Thyroid gland (tissue), 4 donors: ENCODE measurements around the gene C1orf122. TPM values are rescaled to one million over a fixed set of nuclear protein-coding genes. Genes with fewer than 3 reads are reported as not detected.
"Not testable (repeated sequence)": the region's sequence is repeated elsewhere in the genome, so short reads cannot be mapped to it uniquely, and the experiment has no call there.

ENCODE experiments used
- DNase-seq, 2 donors: peaks; one replicate each; pipeline ENCODE4 v3.0.0-alpha.2; 2019
- H3K27ac ChIP-seq, 3 donors: fragments of 200-600 bp; sonication (generic); 1 replicate in 2 of 3; 2 replicates in 1 of 3; pipeline ENCODE4 v1.5.1; 2016 to 2019; ENCODE audit warnings: mild to moderate bottlenecking in 1 of 3, moderate library complexity in 1 of 3
- H3K27me3 ChIP-seq: fragments of 200-600 bp; sonication (generic); one replicate; pipeline ENCODE4 v1.5.1; 2019
- H3K36me3 ChIP-seq, 2 donors: fragments of 200-600 bp; sonication (generic); one replicate each; pipeline ENCODE4 v1.5.1; 2016 to 2019
- H3K4me1 ChIP-seq, 2 donors: fragments of 200-600 bp; sonication (generic); one replicate each; pipeline ENCODE4 v1.5.1; 2017 to 2019
- H3K4me3 ChIP-seq, 3 donors: fragments of 200-600 bp; sonication (generic); replicated peaks in 1 of 3; 1 replicate in 2 of 3; 2 replicates in 1 of 3; pipeline ENCODE4 v1.5.1; 2016; ENCODE audit warnings: mild to moderate bottlenecking in 1 of 3
- H3K9me3 ChIP-seq: fragments of 200-600 bp; sonication (generic); one replicate; pipeline ENCODE4 v1.5.1; 2017
- POLR2A ChIP-seq, 2 donors: fragments of 450-650 bp; IDR thresholded peaks; one replicate each; pipeline ENCODE4 v1.6.1; 2017; ENCODE audit warnings: antibody characterized with exemption in 2 of 2, mild to moderate bottlenecking in 2 of 2, moderate library complexity in 1 of 2
- WGBS, 2 donors: methylation state at CpG; one replicate each; pipeline ENCODE4 v1.1.5; 2017; 5-methylcytosine and 5-hydroxymethylcytosine counted together
- intact Hi-C: fragments of 100-400 bp; cut with DNase I; formaldehyde crosslinking; loops from one replicate; pipeline ENCODE4 v1.15.1; 2023
- total RNA-seq, 4 donors: library from RNA; depleted of rRNA; stranded (reverse); fragments of >200 nt; gene quantifications; one replicate each; pipeline ENCODE4 v1.2.3, GENCODE V29; 2016
- TF ChIP-seq, protein P1 (sequence below), 6 experiments: fragments of 200-600 bp in 3 of 6; fragments of 450-650 bp in 3 of 6; sonication (generic) in 3 of 6; IDR thresholded peaks; one replicate each; pipeline ENCODE4 v1.5.1; 2016 to 2019; ENCODE audit warnings: antibody characterized with exemption in 6 of 6, mild to moderate bottlenecking in 2 of 6, inconsistent platforms in 1 of 6, moderate library complexity in 1 of 6

Gene C1orf122
- total RNA-seq, 4 donors from 2014 or later = 35.4 to 164 (median 69.9) TPM

DNA sequence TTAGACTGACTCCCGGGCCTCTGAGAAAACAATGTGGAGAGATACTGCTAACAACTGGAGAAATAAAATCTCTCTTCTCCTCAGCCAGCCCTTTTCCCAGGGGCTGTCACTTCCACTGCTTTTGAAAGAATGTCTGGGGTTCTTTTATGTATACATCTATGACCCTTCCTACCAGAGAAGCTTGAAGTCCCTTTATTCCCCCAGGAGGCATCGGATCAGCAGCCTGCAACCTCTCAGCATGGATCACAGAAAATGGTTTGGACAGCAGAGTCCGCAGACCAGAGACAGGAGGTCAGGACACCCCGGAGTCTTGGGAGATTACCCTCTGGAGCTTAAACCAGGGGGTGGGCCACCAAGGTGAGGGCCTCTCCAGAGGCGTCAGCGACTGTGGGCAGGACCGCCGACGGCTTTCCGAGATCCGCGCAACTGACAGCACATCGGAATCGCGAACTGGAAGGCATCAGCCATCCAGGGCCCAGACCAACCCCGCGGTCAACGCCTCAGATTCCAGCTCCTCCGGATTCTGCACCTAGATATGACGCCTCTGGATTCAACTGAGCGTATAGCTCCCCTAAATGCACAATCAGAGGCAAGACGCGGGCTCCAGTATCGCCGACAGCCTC, 43.7 kb upstream of the C1orf122 start:
- no peak for DNase-seq
- H3K27me3 ChIP-seq = peaks cover 10% of the 10 kb centered on the region
- no peaks in the 10 kb centered on the region for H3K4me1 ChIP-seq
- no peak for TF ChIP-seq POLR2A (IDR thresholded peaks at IDR 0.05)
- TF ChIP-seq, protein P1, sequence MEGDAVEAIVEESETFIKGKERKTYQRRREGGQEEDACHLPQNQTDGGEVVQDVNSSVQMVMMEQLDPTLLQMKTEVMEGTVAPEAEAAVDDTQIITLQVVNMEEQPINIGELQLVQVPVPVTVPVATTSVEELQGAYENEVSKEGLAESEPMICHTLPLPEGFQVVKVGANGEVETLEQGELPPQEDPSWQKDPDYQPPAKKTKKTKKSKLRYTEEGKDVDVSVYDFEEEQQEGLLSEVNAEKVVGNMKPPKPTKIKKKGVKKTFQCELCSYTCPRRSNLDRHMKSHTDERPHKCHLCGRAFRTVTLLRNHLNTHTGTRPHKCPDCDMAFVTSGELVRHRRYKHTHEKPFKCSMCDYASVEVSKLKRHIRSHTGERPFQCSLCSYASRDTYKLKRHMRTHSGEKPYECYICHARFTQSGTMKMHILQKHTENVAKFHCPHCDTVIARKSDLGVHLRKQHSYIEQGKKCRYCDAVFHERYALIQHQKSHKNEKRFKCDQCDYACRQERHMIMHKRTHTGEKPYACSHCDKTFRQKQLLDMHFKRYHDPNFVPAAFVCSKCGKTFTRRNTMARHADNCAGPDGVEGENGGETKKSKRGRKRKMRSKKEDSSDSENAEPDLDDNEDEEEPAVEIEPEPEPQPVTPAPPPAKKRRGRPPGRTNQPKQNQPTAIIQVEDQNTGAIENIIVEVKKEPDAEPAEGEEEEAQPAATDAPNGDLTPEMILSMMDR (IDR thresholded peaks at IDR 0.05) = no peak
- H3K4me3 ChIP-seq = no peak overlapping the region
- no peak overlapping the region for H3K27ac ChIP-seq
- H3K36me3 ChIP-seq = no peaks in the 10 kb centered on the region
- intact Hi-C loops = no loop called here
- H3K9me3 ChIP-seq = no peaks in the 10 kb centered on the region
- 18 to 22% methylated on average over 20 to 22 of the region's 25 CpGs for WGBS, 2 donors

DNA sequence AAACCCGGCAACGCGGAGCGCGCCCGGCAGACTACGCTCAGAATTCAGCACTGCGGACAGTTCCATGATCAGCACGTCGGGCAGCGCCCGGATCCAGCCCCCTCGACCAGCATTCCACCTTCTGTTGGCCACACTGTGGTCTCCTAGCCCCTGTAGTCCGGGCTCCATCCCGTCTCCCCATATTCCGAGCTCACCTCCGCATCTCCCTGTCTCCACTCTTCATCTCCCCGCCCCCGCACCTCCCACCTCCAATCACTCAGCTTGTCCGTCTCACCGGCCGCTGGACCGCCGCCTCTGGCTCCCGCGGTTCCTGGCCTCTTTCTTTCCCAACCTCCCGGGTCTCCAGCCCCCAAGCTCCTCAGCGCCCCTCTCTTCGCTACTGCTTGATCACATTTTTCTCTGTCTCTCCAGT, 43.2 kb upstream of the C1orf122 start:
- H3K27me3 ChIP-seq = peaks cover 10% of the 10 kb centered on the region
- WGBS, 2 donors = 5% methylated on average over 27 of the region's 29 CpGs
- no peak overlapping the region for H3K27ac ChIP-seq
- no peak overlapping the region for H3K4me3 ChIP-seq
- H3K4me1 ChIP-seq = no peaks in the 10 kb centered on the region
- DNase-seq = peak; percentile 15 to 30
- intact Hi-C loops = no loop called here
- H3K9me3 ChIP-seq = no peaks in the 10 kb centered on the region
- no peaks in the 10 kb centered on the region for H3K36me3 ChIP-seq
- no peak for TF ChIP-seq POLR2A (IDR thresholded peaks at IDR 0.05)
- TF ChIP-seq, protein P1 (IDR thresholded peaks at IDR 0.05) = no peak

DNA sequence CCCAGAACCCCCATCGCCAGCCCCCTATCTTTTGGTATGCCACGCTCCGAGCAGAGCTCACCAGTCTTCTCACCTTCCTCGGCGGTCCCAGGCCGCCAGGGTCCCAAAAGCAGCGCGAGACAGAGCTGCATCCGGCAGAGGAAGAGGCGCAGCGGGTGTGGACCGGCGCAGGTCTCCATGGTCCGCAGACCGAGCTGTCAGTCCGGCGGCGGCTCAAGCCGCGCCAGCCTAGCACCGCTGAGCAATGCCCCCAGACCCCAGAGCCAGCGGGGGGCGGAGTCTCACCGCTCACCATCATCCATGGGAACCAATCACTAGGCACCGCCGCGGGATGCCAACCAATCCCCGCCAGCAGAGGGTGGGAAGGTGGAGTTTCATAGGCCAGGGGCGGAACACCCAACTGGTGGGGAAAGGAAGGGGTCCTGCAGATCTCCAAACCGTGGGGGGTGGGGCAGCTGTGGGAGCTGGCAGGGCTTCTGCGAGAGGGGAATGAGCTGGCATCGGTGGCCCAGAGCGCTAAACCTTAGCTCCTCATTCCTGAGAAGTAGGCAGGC, 42.6 kb upstream of the C1orf122 start, which contains the start of gene EPHA10:
EPHA10 (minus strand) TSS at position 233 of the 554 bp plus-strand sequence; CDS start at position 179, 54 bp downstream.
- H3K4me1 ChIP-seq = no peaks in the 10 kb centered on the region

DNA sequence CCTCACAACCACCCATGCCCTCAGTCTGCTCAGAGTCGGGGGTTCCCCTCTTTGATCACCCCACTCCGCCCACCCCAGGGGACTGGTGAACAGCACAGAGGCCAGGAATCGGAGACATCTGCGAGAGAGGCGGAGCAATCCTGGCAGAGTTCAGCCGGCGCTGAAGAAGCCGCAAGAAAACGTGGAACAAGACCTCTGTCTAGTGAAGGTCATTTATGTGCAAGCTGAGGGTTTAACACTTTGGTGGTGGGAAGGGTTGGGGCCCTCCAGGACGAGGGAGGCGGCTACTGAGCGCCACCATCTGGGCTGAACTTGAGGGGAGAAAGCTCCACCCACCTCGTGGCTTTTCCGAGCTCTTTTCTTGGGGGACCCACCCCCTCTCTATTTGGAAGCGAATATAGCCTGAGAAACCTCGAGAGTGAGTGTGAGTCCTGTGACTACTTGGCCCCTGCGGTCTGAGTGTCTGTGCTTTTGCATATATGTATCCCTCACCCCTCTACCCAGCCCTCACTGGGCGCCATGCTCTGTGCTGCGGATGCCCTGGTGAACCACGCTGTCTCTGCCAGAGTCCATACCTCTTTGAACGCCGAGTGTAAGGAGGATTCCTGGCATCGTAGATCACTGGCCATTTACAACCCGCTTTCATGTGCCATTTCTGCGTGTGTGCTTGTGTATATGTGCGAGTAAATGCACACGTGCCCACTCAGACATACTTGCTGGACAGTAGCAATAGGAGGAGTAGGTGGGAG, 41.5 kb upstream of the C1orf122 start:
- no peak for DNase-seq
- H3K36me3 ChIP-seq = no peaks in the 10 kb centered on the region
- WGBS, 2 donors = 5 to 6% methylated on average over 23 to 26 of the region's 27 CpGs
- H3K27me3 ChIP-seq = peaks cover 10% of the 10 kb centered on the region
- H3K4me1 ChIP-seq = no peaks in the 10 kb centered on the region
- TF ChIP-seq, protein P1 (IDR thresholded peaks at IDR 0.05) = no peak
- no peak for TF ChIP-seq POLR2A (IDR thresholded peaks at IDR 0.05)
- H3K9me3 ChIP-seq = no peaks in the 10 kb centered on the region
- H3K4me3 ChIP-seq = no peak overlapping the region
- intact Hi-C loops = no loop called here
- H3K27ac ChIP-seq = no peak overlapping the region

More for the DNA sequence above, 42.6 kb upstream of the C1orf122 start, which contains the start of gene EPHA10:
- no peaks in the 10 kb centered on the region for H3K36me3 ChIP-seq
- H3K27me3 ChIP-seq = peaks cover 10% of the 10 kb centered on the region
- WGBS, 2 donors = 1 to 4% methylated on average over 5 to 19 of the region's 33 CpGs
- H3K4me3 ChIP-seq = no peak within 1 kb of the TSS
- intact Hi-C loops = no loop called here
- TF ChIP-seq, protein P1 (IDR thresholded peaks at IDR 0.05) = no peak
- no peak for TF ChIP-seq POLR2A (IDR thresholded peaks at IDR 0.05)
- no peak within 1 kb of the TSS for H3K27ac ChIP-seq
- H3K9me3 ChIP-seq = no peaks in the 10 kb centered on the region
- no peak for DNase-seq

DNA sequence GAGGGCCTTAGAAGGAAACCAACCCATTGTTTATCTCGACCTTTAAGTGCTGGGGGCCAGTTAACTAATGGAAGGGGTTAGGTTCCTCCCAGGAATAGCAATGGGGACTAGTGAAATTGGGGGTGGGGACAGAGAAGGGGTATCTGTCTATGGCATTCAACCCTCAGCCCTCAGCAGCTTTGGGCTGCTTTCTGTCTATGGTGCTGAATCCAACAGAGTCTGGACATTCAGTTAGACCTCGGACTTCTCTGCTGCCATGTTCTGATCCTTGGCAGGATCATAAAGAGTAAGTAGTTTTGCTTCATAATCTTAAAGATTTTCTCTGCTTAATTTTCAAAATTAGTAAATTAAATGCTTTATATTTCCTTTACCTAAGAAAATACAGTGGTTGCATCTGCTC, 40.1 kb upstream of the C1orf122 start:
- H3K4me1 ChIP-seq = no peaks in the 10 kb centered on the region
- intact Hi-C loops = no loop called here
- no peaks in the 10 kb centered on the region for H3K9me3 ChIP-seq
- no peaks in the 10 kb centered on the region for H3K36me3 ChIP-seq
- no peak overlapping the region for H3K27ac ChIP-seq
- peaks cover 10% of the 10 kb centered on the region for H3K27me3 ChIP-seq
- TF ChIP-seq POLR2A (IDR thresholded peaks at IDR 0.05) = no peak
- TF ChIP-seq, protein P1 (IDR thresholded peaks at IDR 0.05) = no peak
- 21 to 30% methylated on average over 2 of the region's 2 CpGs for WGBS, 2 donors
- no peak overlapping the region for H3K4me3 ChIP-seq
- no peak for DNase-seq

DNA sequence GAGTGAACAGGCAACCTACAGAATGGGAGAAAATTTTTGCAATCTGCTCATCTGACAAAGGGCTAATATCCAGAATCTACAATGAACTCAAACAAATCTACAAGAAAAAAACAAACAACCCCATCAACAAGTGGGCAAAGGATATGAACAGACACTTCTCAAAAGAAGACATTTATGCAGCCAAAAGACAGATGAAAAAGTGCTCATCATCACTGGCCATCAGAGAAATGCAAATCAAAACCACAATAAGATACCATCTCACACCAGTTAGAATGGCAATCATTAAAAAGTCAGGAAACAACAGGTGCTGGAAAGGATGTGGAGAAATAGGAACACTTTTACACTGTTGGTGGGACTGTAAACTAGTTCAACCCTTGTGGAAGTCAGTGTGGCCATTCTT, 36.1 kb upstream of the C1orf122 start:
- H3K36me3 ChIP-seq, intact Hi-C loops, H3K27me3 ChIP-seq, H3K4me3 ChIP-seq, H3K9me3 ChIP-seq, H3K27ac ChIP-seq, DNase-seq, H3K4me1 ChIP-seq: not testable (repeated sequence)
